H9 (cell line): ENCODE results near the gene BCAS3. TPM values are rescaled to one million over a fixed set of nuclear protein-coding genes. Genes with fewer than 3 reads are reported as not detected.

Experiments
- DNase-seq: peaks from one replicate; pipeline ENCODE4 v3.0.0-alpha.2; 2017
- H2AFZ ChIP-seq: one replicate; pipeline ENCODE4 v1.6.1; 2013; ENCODE audit warnings: mild to moderate bottlenecking, low read length, control low read depth, moderate library complexity
- H2AK5ac ChIP-seq: 2 replicates; pipeline ENCODE4 v1.6.1; 2013; ENCODE audit warnings: low read length, control low read depth, mixed read lengths; ENCODE audit not compliant: insufficient read length
- H2BK120ac ChIP-seq: one replicate; pipeline ENCODE4 v1.6.1; 2013; ENCODE audit warnings: low read depth, mild to moderate bottlenecking, low read length, control low read depth, inconsistent platforms; ENCODE audit not compliant: poor library complexity, severe bottlenecking
- H2BK12ac ChIP-seq: 2 replicates; pipeline ENCODE4 v1.6.1; 2013; ENCODE audit warnings: low read length, control low read depth, mixed read lengths, low read depth; ENCODE audit not compliant: insufficient read length
- H2BK15ac ChIP-seq: 2 replicates; pipeline ENCODE4 v1.6.1; 2013; ENCODE audit warnings: low read depth, low read length, control low read depth
- H2BK20ac ChIP-seq: one replicate; pipeline ENCODE4 v1.6.1; 2013; ENCODE audit warnings: low read depth, mild to moderate bottlenecking, low read length, control low read depth, inconsistent platforms; ENCODE audit not compliant: poor library complexity, severe bottlenecking
- H2BK5ac ChIP-seq: 2 replicates; pipeline ENCODE4 v1.6.1; 2013; ENCODE audit warnings: low read length, control low read depth, mixed read lengths; ENCODE audit not compliant: insufficient read length
- H3K14ac ChIP-seq: 2 replicates; pipeline ENCODE4 v1.6.1; 2013; ENCODE audit warnings: low read length, control low read depth; ENCODE audit not compliant: insufficient read depth
- H3K18ac ChIP-seq: 2 replicates; pipeline ENCODE4 v1.6.1; 2013; ENCODE audit warnings: low read depth, mild to moderate bottlenecking, mixed read lengths, low read length, control low read depth; ENCODE audit not compliant: insufficient read length
- H3K23ac ChIP-seq: 2 replicates; pipeline ENCODE4 v1.6.1; 2013; ENCODE audit warnings: low read length, control low read depth, mixed read lengths, low read depth; ENCODE audit not compliant: insufficient read length
- H3K23me2 ChIP-seq: 2 replicates; pipeline ENCODE4 v1.6.1; 2013; ENCODE audit warnings: low read depth, mild to moderate bottlenecking, mixed read lengths, low read length, control low read depth; ENCODE audit not compliant: insufficient read length, poor library complexity, severe bottlenecking
- H3K27ac ChIP-seq: 2 replicates; pipeline ENCODE4 v1.5.1; 2013; ENCODE audit warnings: low read length, control low read depth, mixed read lengths, low read depth; ENCODE audit not compliant: insufficient read length
- H3K27me3 ChIP-seq: 2 replicates; pipeline ENCODE4 v1.6.1; 2013; ENCODE audit warnings: low read length, control low read depth, inconsistent platforms; ENCODE audit not compliant: insufficient read depth
- H3K4ac ChIP-seq: 2 replicates; pipeline ENCODE4 v1.6.1; 2013; ENCODE audit warnings: low read depth, mild to moderate bottlenecking, control low read depth, inconsistent platforms, low read length, moderate library complexity
- H3K4me1 ChIP-seq: 2 replicates; pipeline ENCODE4 v1.6.1; 2013; ENCODE audit warnings: low read length, control low read depth, inconsistent platforms; ENCODE audit not compliant: insufficient read depth
- H3K4me2 ChIP-seq: 2 replicates; pipeline ENCODE4 v1.6.1; 2013; ENCODE audit warnings: low read length, control low read depth, mixed read lengths; ENCODE audit not compliant: insufficient read length, insufficient read depth
- H3K56ac ChIP-seq: 2 replicates; pipeline ENCODE4 v1.6.1; 2013; ENCODE audit warnings: low read depth, mild to moderate bottlenecking, mixed read lengths, low read length, control low read depth; ENCODE audit not compliant: insufficient read length
- H3K79me1 ChIP-seq: 2 replicates; pipeline ENCODE4 v1.6.1; 2013; ENCODE audit warnings: low read depth, mild to moderate bottlenecking, moderate library complexity, low read length, control low read depth, inconsistent platforms; ENCODE audit not compliant: insufficient read depth, poor library complexity, severe bottlenecking
- H3K79me2 ChIP-seq: 2 replicates; pipeline ENCODE4 v1.6.1; 2013; ENCODE audit warnings: low read length, control low read depth, inconsistent platforms; ENCODE audit not compliant: insufficient read depth
- H3K9ac ChIP-seq: 2 replicates; pipeline ENCODE4 v1.6.1; 2013; ENCODE audit warnings: low read length, control low read depth, mixed read lengths; ENCODE audit not compliant: insufficient read length; ENCODE audit errors: extremely low read depth
- H3K9me3 ChIP-seq: one replicate; pipeline ENCODE4 v1.6.1; 2013; ENCODE audit warnings: low read depth, low read length, inconsistent platforms; ENCODE audit not compliant: control insufficient read depth
- H3T11ph ChIP-seq: one replicate; pipeline ENCODE4 v1.6.1; 2013; ENCODE audit warnings: mild to moderate bottlenecking, low read length, control low read depth, inconsistent platforms
- H4K20me1 ChIP-seq: one replicate; pipeline ENCODE4 v1.6.1; 2013; ENCODE audit not compliant: control insufficient read depth, insufficient read length, insufficient read depth
- H4K5ac ChIP-seq: 2 replicates; pipeline ENCODE4 v1.6.1; 2013; ENCODE audit warnings: low read depth, mild to moderate bottlenecking, mixed read lengths, low read length, control low read depth; ENCODE audit not compliant: insufficient read length
- H4K8ac ChIP-seq: replicated peaks from 2 replicates; pipeline ENCODE4 v1.6.1; 2013; ENCODE audit warnings: low read length, control low read depth, mixed read lengths, low read depth; ENCODE audit not compliant: insufficient read length
- H4K91ac ChIP-seq: 2 replicates; pipeline ENCODE4 v1.6.1; 2013; ENCODE audit warnings: low read depth, mild to moderate bottlenecking, moderate library complexity, mixed read lengths, low read length, control low read depth; ENCODE audit not compliant: insufficient read length
- H3K27ac Mint-ChIP-seq, 3 experiments: 2 replicates in 2 of 3; 3 replicates in 1 of 3; pipeline ENCODE4 v1.8.0; 2020 to 2021; ENCODE audit warnings: mixed read lengths in 3 of 3, mild to moderate bottlenecking in 1 of 3, moderate library complexity in 1 of 3
- H3K27me3 Mint-ChIP-seq: 2 replicates; pipeline ENCODE4 v1.8.0; 2021; ENCODE audit warnings: low read depth, mild to moderate bottlenecking, moderate library complexity, mixed read lengths
- H3K36me3 Mint-ChIP-seq, 3 experiments: 2 replicates in 2 of 3; 3 replicates in 1 of 3; pipeline ENCODE4 v1.8.0; 2020 to 2021; ENCODE audit warnings: low read depth in 3 of 3, mixed read lengths in 3 of 3; ENCODE audit not compliant: insufficient read depth in 1 of 3
- H3K4me1 Mint-ChIP-seq, 2 experiments: 2 replicates each; pipeline ENCODE4 v1.8.0; 2020; ENCODE audit warnings: mixed read lengths in 2 of 2
- H3K4me3 Mint-ChIP-seq, 2 experiments: 2 replicates in 1 of 2; 3 replicates in 1 of 2; pipeline ENCODE4 v1.8.0; 2020 to 2021; ENCODE audit warnings: mild to moderate bottlenecking in 2 of 2, mixed read lengths in 2 of 2, moderate library complexity in 1 of 2
- H3K9me3 Mint-ChIP-seq, 2 experiments: 2 replicates in 1 of 2; 3 replicates in 1 of 2; pipeline ENCODE4 v1.8.0; 2020; ENCODE audit warnings: mild to moderate bottlenecking in 2 of 2, mixed read lengths in 2 of 2, moderate library complexity in 1 of 2
- CTCF ChIP-seq: fragments of 200-600 bp; sonication (generic); conservative IDR thresholded peaks from 3 replicates; pipeline ENCODE4 v1.8.0; 2021; ENCODE audit warnings: antibody characterized with exemption, mild to moderate bottlenecking
- WGBS: extraction: QIAGEN DNeasy Blood & Tissue Kit; methylation state at CpG from one replicate; pipeline ENCODE4 v1.1.7; 2013; ENCODE audit warnings: missing lambda C conversion rate, low lambda C conversion rate, mixed read lengths; ENCODE audit not compliant: insufficient read length; ENCODE audit errors: extremely low coverage; 5-methylcytosine and 5-hydroxymethylcytosine counted together
- total RNA-seq: library from RNA; stranded (reverse); gene quantifications from 2 replicates; pipeline ENCODE4 v1.2.1, GENCODE V29; 2021

Gene BCAS3
- total RNA-seq, 1 experiment from 2014 or later: 22.4 TPM

GRCh38 chr17:61212655-61213054, 535.0 kb downstream of the BCAS3 start:
- no peak overlapping the region for H3T11ph ChIP-seq
- no peak overlapping the region for H3K9ac ChIP-seq
- no peak overlapping the region for H3K56ac ChIP-seq
- H4K91ac ChIP-seq: no peak overlapping the region
- H3K9me3 ChIP-seq: no peaks in the 10 kb centered on the region
- no peak overlapping the region for H2AFZ ChIP-seq
- Mint-ChIP-seq H3K9me3 (no peaks in the 10 kb centered on the region), H3K27me3 (no peaks in the 10 kb centered on the region), H3K27ac (no peak overlapping the region), H3K36me3 (no peaks in the 10 kb centered on the region), H3K4me1 (peaks cover 25 to 31% of the 10 kb centered on the region in 2 experiments), H3K4me3 (no peak overlapping the region)
- no peak overlapping the region for H2BK15ac ChIP-seq
- H3K27ac ChIP-seq: no peak overlapping the region
- no peak overlapping the region for H2BK12ac ChIP-seq
- no peak overlapping the region for H3K18ac ChIP-seq
- no peak overlapping the region for H3K23ac ChIP-seq
- H3K4me1 ChIP-seq: no peaks in the 10 kb centered on the region
- no peaks in the 10 kb centered on the region for H4K20me1 ChIP-seq
- no peak for TF ChIP-seq CTCF
- no peaks in the 10 kb centered on the region for H3K23me2 ChIP-seq
- no peak overlapping the region for H4K5ac ChIP-seq
- H3K27me3 ChIP-seq: no peaks in the 10 kb centered on the region
- no peak overlapping the region for H3K14ac ChIP-seq
- no peak overlapping the region for H2BK5ac ChIP-seq
- no peak overlapping the region for H2BK120ac ChIP-seq
- no peak overlapping the region for H2BK20ac ChIP-seq
- no peaks in the 10 kb centered on the region for H3K79me1 ChIP-seq
- H3K4me2 ChIP-seq: no peak overlapping the region
- H3K4ac ChIP-seq: no peak overlapping the region
- no peak for DNase-seq
- H2AK5ac ChIP-seq: no peak overlapping the region
- no peaks in the 10 kb centered on the region for H3K79me2 ChIP-seq
- no CpG with 5 or more reads among the region's 1 CpG for WGBS
- no peak overlapping the region for H4K8ac ChIP-seq
